ENCODE results near the gene CCDC148.
"Not testable (repeated sequence)": the region's sequence is repeated elsewhere in the genome, so short reads cannot be mapped to it uniquely, and the experiment has no call there.

CCDC148 gene

DNA sequence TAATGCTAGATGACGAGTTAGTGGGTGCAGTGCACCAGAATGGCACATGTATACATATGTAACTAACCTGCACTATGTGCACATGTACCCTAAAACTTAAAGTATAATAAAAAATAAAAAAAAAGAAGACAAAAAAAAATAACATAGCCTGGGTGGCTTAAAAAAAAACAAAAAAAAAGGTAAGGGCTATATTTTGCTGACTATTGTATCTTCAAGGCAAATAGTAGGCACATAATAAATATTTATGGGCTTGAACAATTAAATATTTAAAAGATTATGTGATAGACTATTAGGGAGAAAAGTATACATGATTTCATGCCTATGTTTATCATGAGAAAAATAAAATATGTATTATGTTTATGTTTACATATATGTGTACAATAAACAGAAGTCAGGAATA, 99.4 kb downstream of the CCDC148 start:
- no peak for DNase-seq (ENCODE audit: low read depth in 3 of 3)

DNA sequence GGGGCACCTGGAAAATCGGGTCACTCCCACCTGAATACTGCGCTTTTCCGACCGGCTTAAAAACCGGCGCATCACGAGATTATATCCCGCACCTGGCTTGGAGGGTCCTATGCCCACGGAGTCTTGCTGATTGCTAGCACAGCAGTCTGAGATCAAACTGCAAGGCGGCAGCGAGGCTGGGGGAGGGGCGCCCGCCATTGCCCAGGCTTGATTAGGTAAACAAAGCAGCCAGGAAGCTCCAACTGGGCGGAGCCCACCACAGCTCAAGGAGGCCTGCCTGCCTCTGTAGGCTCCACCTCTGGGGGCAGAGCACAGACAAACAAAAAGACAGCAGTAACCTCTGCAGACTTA, 105.1 kb downstream of the CCDC148 start:
- DNase-seq (ENCODE audit: low read depth in 3 of 3): not testable (repeated sequence)

DNA sequence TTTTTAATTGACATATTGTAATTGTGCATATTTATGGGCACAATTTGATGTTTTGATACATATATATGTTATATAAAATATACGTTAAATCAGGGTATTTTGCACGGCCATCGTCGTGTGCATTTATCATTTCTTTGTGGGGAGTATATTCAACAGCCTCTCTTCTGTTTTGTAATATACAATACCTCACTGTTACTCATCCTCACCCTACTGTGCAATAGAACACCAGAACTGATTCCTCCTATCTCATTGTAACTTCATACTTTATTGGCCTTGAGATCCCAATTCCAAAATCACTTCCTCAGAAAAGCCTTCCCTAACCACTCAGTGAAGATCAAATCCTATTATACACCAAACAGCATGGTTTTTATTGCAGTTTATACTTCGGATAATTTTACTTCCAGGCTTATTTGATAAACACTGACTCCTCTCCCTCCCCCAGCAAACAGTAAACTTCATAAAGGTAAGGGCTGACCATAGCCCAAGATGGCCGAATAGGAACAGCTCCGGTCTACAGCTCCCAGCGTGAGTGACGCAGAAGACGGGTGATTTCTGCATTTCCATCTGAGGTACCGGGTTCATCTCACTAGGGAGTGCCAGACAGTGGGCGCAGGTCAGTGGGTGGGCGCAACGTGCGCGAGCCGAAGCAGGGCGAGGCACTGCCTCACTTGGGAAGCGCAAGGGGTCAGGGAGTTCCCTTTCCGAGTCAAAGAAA, 105.6 kb downstream of the CCDC148 start:
- DNase-seq (ENCODE audit: low read depth in 3 of 3): not testable (repeated sequence)

GRCh38 chr2:158346032-158346431, 110.5 kb downstream of the CCDC148 start:
- DNase-seq (ENCODE audit: low read depth in 3 of 3): no peak

GRCh38 chr2:158339513-158339912, 117.0 kb downstream of the CCDC148 start:
- DNase-seq (ENCODE audit: low read depth in 3 of 3): no peak

DNA sequence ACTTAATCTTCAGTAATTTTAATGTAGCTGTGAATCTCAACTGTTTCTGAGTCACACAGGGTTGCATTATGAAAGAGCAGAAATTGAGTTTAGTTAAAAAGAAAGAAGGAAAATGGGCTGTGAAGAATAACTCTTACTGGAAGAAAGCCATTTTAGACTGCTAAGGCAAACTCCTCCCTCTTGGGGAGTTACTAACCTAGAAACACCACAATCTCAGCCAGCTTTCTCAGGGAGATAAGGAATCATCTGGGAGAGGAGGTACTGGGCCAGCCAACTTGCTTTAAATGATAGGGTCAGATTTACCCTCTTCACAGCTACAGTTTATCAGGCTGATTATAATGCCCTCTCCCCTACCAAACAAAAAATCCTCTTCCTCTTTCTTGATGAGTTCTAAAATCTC, 119.5 kb downstream of the CCDC148 start:
- no peak for DNase-seq (ENCODE audit: low read depth in 3 of 3)

DNA sequence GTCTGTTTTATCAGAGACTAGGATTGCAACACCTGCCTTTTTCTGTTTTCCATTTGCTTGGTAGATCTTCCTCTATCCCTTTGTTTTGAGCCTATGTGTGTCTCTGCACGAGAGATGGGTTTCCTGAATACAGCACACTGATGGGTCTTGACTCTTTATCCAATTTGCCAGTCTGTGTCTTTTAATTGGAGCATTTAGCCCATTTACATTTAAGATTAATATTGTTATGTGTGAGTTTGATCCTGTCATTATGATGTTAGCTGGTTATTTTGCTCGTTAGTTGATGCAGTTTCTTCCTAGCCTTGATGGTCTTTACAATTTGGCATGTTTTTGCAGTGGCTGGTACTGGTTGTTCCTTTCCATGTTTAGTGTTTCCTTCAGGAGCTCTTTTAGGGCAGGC, 124.8 kb downstream of the CCDC148 start:
- DNase-seq (ENCODE audit: low read depth in 3 of 3): not testable (repeated sequence)

DNA sequence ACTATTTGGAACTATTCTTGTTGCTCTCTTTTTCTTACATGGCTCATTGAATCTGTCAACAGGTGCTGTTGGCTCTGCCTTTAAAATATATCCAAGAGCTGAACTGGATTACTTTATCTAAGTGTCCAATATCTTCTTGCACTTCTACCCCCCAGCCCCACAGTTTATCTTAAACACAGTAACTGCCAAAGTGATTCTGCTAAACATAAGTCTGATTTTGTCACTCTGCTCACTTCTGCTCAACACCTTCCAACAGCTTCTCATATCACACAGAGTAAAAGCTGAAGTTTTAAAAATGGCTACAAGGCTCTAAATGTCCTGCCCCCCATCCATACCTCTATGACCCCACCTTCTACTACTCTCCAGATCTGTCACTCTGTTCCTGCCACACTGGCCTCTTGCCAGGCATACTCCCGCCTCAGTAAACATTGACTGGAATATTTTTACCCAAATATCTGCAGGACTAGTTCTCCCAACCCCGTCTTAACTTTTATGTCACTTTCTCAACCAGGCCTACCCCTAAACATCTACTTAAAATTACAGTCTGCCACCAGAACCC, 130.7 kb downstream of the CCDC148 start:
- DNase-seq (ENCODE audit: low read depth in 3 of 3): no peak

DNA sequence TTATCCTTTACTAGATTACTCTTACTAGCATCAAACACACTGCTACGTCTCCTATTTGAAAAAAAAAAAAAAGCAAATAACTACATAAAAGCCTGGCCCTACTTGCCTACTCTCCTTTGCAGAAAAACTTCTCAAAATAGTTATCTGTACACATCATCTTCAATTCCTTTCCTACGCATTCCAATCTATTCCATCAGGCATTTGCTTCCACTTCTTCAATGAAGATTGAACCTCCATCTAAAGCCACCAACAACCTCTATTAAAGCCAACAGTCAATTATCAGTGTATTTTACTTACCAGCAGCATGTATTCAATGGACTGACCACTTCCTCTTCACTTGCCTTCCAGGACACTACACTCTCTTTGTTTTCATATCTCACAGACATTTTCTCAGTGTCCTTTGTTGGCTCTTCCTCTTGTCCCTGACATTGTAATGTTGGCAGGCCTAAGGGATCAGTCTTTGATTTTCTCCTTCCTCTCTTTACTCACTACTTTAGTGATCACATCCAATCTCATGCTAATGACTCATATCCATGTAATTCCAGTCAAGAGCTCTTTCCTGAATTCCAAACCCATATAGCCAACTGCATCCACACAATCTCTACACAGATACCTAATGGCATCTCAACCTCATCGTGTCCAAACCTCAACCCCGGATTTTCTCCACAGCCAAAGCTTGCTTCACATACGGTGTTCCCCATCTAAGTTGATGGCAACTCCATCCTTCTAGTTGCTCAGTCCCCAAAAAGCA, 131.3 kb downstream of the CCDC148 start:
- no peak for DNase-seq (ENCODE audit: low read depth in 3 of 3)

GRCh38 chr2:158323381-158323780, 133.2 kb downstream of the CCDC148 start:
- DNase-seq (ENCODE audit: low read depth in 3 of 3): no peak

DNA sequence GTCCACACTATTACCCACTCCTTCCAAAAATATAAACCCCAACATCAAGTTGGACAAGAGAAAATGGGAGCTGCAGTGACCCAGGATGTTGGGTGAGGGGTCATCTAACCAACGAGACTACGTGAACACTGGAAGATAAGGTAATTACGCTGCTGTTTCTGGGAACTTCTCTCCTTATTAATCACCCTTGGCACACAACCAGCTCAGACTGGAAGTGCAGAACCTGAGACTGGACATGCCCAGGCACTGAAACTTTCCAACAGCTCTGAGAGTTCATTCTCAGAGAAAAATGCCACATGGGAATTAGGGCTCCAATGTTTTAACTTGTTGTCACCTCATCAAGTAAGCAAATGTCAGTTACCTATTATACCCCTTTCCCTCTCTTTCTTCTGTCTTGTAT, 135.3 kb downstream of the CCDC148 start:
- DNase-seq (ENCODE audit: low read depth in 3 of 3): no peak

DNA sequence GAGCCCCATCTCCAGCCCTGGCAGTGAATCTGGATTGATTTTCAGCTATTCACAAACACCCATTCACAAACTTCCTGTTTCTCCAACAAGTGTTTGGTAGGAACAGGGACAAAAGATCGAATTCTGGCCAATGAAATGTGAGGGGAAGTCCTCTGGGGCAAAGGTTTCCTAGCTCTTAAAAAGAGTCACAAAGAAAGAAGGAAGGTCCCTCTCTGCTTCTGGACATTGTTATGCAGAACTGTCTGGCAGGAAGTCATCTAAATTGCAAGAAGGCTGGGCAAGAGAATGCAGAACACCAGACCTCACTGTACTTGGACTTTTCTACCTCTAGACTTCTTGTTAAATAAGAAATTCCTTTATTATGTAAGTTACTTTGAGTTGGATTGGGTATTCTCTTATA, 137.3 kb downstream of the CCDC148 start:
- DNase-seq (ENCODE audit: low read depth in 3 of 3): no peak

GRCh38 chr2:158317642-158318041, 138.9 kb downstream of the CCDC148 start:
- no peak for DNase-seq (ENCODE audit: low read depth in 3 of 3)

DNA sequence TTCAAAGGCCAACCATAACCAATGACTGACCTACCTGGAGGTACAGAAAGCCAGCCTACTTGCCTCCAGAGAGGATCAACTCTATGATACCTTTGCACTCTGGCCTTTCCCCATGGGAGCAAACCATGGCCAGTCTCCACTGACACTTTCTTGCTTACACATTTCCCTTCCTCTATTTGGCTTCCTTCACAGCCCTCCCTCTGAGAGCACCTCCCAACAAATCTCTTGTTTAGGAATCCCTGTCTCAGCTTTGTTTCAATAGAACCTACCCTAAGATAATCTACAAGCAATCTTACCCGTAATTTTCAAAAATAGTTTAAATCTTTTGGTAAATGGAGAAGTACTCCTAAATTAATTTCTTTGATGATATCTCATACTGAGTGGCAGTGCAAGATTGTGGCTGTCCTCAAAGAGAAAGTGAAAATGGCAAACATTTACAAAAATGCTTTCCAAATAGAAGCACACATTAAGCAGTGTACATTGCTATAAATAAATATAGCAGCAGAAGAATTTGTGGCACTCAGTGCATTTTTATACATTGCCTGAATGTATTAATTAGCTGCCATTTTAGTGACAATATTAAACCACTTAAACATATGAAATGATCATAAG, 140.6 kb downstream of the CCDC148 start:
- no peak for DNase-seq (ENCODE audit: low read depth in 3 of 3)

DNA sequence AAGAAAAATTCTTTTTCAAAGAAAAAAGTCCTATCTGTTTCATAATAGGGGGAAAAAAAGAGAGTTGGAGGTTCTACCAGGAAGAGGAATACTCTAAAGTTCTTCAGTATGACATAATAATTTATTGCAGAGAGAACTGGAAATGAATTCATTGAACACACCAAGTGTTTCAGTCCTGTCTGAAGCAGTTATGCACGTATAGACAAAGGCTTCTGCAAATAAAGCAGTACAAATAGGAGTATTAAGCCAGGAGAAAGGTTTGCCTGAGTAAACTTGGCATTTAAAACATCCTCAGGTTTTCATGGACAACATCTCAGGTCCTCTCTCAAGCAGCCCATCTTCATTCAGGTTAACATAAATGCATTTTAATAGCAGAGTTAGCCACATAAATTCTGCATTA, 141.6 kb downstream of the CCDC148 start:
- DNase-seq (ENCODE audit: low read depth in 3 of 3): no peak

GRCh38 chr2:158313734-158314133, 142.8 kb downstream of the CCDC148 start:
- DNase-seq (ENCODE audit: low read depth in 3 of 3): no peak

DNA sequence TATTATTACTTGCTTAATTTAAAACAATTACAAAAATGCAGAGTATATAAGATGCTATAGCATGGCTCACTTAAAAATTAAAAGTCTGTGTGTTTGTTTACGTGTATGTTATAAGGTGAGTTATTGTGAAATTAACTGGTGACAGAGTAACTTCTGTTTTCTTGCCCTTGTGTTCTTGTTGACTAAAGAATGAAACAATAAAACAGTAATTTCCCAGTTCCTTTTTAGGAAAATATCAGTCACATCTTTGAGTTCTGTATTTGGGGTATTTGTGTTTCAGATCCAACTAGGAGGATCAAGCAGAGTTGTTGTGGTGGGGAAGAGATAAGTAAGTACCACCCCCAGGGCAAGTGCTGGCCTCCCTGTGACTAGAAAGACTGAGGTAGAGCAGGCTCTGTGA, 143.6 kb downstream of the CCDC148 start:
- no peak for DNase-seq (ENCODE audit: low read depth in 3 of 3)

GRCh38 chr2:158310407-158310806, 146.1 kb downstream of the CCDC148 start:
- DNase-seq (ENCODE audit: low read depth in 3 of 3): not testable (repeated sequence)

- DNase-seq (ENCODE audit: low read depth in 3 of 3): no peak
Observed at GRCh38 chr2:158305501-158305900, 151.1 kb downstream of the CCDC148 start.

DNA sequence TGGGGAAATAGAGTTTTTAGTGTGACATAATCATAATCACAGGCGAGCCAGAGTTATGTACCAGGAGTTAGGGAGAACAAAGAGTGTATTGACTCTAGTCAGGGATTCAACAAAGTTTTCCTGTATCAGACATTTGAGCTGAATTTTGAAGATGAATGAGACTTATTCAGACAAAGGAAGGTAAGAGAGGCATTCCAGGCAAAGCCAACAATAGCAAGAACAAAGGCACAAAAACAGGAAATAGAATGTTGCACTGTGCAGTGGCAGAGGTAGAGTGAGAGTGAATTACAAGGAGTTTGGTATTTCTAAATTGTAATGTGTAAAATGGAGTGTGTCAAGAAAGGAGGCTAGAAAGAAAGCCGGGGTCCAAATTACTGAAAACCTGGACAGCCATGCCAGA, 156.2 kb downstream of the CCDC148 start:
- DNase-seq (ENCODE audit: low read depth in 3 of 3): no peak

DNA sequence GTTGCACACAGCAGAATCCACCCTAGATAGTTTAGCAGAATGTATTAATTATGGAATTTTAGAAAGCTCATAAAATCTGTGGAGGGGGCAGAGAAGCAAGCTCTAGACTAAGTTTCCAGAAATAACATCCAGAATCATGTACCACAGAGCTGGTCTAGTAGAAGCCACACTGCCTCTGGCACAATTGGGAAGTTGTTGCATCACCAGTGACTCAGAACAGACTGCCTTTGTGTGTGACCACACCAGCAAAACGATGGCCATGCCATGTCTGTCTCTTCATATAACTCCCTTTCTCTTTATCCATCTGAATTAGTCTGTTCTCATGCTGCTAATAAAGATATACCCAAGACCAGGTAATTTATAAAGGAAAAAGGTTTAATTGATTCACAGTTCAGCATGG, 158.9 kb downstream of the CCDC148 start:
- DNase-seq (ENCODE audit: low read depth in 3 of 3): no peak

DNA sequence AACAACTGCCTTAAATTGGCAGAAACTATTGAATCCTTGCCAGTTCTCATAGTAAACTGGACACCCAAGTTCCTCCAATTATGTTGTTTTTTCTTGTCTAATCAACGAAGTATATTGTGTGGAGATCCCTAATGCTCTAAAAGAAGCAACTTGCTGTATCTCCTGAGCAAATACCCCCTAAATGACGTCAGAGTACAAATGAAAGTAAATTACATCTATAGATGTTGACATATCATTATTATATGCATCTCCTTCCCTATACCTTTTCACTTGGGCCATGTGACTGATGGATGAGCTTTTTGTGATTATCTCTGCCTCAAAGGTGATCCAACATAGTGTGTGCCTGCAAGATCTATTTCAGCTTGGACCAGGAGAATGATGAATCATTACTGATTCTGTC, 159.4 kb downstream of the CCDC148 start:
- DNase-seq (ENCODE audit: low read depth in 3 of 3): no peak

DNA sequence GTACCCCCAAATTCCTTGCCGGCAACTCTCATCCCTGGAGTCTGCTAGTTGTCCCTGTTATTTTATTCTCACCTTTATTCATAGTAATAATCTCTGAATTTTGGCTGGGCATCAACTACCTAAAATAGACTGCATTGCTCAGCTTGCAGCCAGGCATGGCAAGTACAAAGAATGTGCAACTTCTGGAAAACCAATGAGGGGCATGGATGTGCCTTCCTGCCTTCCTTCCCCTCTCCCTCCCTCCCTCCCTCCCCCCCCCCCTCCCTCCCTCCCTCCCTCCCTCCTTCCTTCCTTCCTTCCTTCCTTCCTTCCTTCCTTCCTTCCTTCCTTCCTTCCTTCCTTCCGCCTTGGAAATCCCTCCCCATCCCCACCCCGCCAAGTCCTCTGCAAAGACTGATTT, 162.8 kb downstream of the CCDC148 start:
- no peak for DNase-seq (ENCODE audit: low read depth in 3 of 3)

Data from stimulated activated CD4-positive, alpha-beta T cell treated with anti-CD3 and anti-CD28 coated beads, TNF-alpha, amount 100 ng/mL, for 24 hours (primary cell).